Non-pigmented ciliary epithelial cell (primary cell): ENCODE measurements around the gene FAM53B.
"Not testable (repeated sequence)": the region's sequence is repeated elsewhere in the genome, so short reads cannot be mapped to it uniquely, and the experiment has no call there.

Experiments
- DNase-seq: peaks from one replicate; pipeline ENCODE4 v3.0.0-alpha.2; 2010; ENCODE audit warnings: low read depth

The FAM53B gene

GRCh38 chr10:124596962-124597845, 147.0 kb downstream of the FAM53B start:
- no peak for DNase-seq

DNA sequence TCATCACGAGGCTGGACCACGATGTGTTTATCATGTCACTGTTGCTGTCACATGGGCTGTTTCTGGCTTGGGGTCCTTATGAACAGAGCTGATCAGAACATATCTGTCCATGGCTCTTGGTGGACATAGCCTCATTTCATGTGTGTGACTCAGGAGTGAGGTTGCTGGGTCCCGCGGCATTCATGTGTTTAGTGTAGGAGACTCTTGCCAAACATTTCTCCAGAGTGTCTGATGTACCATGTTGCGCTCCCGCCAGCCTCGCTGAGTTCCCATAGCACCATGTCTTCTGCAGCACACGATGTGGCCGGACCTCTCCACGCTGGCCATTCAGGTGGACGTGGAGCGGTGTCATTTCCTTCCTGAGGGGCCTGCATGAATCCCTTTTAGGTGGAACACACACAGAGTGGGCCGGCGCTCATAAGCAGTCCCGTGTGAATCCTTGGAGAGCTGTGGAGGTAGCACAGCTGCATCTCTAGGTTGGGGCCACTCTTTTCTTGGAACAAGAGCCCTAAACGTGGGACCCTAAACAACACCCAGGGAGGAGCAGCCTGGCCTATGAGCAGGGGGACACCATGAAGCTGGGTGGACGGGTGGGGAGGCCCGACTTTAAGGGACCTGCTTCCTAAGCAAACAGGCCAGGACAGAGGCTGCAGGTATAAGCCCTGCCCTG, 147.9 kb downstream of the FAM53B start:
- DNase-seq, result no peak

GRCh38 chr10:124595143-124595883, 148.9 kb downstream of the FAM53B start:
- no peak for DNase-seq

GRCh38 chr10:124594240-124594639, 149.9 kb downstream of the FAM53B start:
- DNase-seq, result no peak

DNA sequence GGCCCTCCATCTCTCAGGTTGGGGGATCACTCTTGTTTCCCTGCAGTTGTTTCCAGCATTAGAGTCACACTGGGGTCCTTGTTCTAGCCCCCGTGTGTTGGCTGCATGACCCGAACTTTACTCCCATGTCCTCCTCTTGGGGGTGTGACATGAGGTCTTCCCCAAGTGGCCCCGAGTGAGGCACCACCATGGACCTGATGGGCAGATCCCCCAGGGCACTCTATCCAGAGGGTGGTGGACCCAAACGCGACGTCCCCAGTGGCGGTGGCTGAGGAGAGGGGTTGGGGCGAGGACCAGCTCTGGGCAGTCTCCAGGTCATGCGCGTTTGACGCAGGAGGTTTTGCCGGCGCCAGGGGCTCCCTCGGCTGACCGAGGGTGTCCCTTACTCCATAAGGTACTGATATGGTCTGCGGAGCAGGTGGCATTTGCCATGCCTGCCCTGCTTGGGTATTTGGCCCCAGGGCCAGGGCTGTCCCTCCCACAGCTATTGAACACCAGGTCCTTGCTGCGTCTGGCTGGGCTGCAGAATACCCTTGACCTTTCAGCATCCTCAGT, 150.7 kb downstream of the FAM53B start:
- no peak for DNase-seq

GRCh38 chr10:124592736-124593430, 151.3 kb downstream of the FAM53B start:
- DNase-seq, result no peak

DNA sequence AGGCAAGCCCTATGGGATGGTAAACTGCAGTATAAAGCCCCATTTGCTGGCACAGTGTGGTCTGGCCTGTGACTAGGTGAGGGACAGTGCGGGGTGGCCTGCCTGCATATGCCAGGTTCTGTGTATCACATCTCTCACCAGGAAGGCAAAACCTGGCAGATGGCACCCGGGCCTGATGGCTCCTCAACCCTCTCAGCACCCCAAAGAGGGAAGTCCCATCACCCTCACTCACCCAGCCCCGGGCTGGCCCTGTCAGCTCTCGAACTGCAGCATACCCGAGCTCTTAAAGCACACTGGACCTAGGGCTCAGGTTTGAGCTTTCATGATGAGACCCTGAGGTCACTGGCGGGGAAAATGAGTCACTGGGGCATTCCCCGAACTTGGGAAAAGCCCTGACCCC, 152.1 kb downstream of the FAM53B start:
- DNase-seq, result no peak

DNA sequence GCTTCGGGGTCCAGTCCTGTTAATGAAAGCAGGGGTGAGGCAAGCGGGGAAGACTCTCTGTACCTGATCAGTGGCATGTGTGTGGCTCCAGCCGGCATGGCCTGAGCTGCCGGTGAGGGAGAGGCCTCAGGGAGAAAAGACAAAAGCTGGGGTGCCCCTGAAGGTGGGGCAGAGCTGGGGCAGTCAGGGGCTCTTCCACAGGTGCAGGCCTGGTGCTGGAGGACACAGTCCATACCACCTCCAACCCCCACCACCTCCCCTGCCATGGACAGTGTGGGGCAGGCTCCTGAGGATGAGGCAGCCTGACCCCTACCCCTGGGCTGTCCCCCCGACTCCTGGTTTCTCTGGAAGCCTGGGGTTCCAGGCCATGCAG, 153.1 kb downstream of the FAM53B start:
- DNase-seq, result no peak

DNA sequence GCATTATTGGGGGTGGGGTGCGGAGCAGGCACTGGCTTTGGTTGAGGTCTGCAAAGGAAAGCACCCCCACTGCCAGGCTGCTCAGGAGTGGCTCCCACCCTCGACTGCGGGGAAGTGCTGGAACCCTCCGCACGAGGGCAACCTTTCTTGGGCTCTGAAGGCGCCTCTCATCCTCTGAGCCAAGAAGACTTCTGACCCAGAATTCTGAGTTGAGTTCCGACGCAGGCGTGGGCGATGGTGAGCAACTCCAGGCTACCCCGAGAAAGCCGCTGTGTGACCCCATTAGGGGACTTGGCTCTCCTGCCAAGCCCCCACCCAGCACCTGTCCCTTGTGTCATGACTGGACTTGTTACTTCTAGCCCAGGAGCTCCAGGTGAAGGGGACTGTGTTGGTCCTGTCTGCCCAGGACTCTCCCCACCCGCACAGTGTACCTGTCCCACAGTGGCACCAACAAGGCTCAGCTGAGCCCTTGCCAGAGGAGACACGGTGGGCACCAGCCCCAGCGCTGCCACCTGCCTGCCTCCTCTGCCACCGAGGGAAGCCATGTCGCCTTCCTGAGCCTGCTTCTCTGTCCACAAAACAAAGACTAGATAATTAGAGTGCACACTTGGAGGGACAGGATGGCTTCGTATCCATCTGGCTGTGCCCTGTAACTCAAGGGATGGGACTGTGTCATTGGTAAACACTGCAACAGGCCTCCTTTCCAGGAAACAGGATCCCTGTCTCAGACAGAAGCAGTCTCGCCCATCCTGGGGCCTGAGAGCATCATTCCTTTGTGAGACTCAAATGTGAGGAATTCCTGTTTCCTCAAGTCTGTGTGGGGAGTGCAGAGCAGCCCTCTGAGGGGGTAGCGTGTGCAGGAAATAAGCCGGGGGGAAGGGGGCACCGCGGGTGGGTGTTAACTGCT, 153.7 kb downstream of the FAM53B start:
- DNase-seq, result no peak

DNA sequence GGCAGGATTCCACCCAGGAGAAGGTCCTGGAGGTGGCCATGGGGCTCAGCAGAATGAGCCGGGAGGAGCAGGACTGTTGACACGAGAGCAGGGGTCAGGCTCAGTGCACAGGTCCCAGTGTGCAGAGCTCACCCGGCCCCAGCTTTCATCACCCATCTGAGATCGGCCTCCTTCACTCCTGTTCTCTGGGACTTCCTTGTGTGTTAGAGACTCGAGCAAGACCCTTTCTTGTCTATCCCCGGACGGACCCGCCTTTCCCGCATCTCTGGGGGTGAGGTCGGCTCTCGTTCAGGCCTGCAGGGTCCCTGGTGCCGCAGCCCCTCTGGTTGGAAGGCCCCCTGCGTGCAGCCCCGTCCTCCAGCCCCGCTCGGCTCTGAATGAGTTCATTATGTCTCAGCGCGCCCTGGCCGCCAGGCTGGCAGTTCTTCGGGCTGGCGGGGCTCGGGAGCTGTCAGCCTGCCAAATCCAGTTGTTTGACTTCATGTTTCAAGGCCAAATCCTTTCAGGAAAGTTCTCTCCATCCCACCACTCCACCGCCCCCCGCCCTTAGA, 154.6 kb downstream of the FAM53B start:
- DNase-seq, result no peak

DNA sequence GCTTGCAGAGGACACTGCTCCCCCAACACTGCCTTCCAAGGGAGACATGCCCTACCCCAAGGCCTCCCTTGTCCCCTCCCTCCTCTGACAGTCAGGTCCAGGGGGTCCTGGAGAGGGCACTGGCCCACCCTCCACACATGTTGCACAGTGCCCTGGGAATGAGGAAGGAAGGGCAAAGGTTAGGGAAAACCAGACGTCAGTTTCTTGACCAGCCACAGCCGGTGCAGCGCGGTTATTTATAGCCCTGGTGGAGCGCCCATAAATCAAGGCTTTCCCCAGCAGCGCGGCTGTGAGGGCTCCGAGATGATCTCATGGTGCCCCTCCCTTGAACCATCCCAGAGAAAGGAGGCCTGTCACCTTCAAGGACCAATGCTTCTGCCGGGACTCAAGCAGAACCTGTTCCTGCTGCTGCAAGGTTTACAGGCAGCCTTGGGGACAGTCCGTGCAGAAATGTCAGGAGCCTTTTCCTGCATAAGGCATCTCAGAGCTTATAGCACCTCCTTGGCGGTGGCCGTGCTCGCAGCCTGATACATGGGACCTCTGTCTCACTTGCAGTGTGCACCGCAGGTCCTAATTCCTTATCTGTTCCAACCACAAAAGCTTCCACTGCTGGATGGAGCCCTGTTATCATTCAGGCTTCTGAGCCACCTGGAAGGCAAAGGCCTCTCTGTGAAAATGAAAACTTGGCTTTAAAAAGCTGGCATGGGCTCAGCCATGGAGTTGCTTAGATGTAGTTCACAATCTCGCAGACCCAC, 155.3 kb downstream of the FAM53B start:
- no peak for DNase-seq

DNA sequence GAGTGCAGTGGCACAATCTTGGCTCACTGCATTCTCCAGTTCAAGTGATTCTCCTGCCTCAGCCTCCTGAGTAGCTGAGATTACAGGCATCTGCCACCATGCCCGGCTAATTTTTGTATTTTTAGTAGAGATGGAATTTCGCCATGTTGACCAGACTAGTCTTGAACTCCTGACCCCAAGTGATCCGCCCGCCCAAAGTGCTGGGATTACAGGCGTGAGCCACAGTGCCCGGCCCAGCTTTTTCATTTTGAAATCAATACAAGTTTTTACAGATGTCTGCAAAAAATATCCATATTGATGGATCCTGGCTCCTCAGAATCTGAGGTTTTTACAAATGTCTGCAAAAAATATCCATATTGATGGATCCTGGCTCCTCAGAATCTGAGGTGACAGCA, 155.8 kb downstream of the FAM53B start:
- not testable (repeated sequence) for DNase-seq

DNA sequence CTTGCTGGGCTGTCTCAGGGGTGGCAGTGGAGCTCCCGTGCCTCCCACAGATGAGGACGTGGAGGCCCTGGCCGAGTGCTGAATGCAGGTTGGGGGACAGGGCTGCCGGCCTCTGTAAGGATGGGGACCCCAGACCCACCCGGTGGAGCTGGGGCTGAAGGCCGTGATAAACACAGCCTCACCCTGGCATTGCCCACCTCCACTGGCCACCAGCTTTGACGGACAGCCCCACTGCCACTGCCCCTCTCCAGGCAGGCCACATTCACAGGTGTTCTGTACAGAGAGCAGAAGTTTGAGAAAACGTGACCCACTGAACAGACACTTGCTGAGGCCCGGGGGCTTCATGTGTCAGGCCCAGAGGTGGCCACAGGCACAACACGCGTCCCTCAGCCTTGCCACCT, 156.4 kb downstream of the FAM53B start:
- DNase-seq, result no peak

- no peak for DNase-seq
Measured at GRCh38 chr10:124586142-124586541, 158.0 kb downstream of the FAM53B start.

GRCh38 chr10:124579011-124579399, 165.2 kb downstream of the FAM53B start:
- DNase-seq, result no peak

- DNase-seq, result no peak
Measured at GRCh38 chr10:124578231-124579010, 165.8 kb downstream of the FAM53B start.

- no peak for DNase-seq
Measured at GRCh38 chr10:124577651-124578050, 166.5 kb downstream of the FAM53B start.

- no peak for DNase-seq
Measured at GRCh38 chr10:124576526-124577420, 167.4 kb downstream of the FAM53B start.
